Measurements from ENCODE around the gene GTF2A1.

The GTF2A1 gene

DNA sequence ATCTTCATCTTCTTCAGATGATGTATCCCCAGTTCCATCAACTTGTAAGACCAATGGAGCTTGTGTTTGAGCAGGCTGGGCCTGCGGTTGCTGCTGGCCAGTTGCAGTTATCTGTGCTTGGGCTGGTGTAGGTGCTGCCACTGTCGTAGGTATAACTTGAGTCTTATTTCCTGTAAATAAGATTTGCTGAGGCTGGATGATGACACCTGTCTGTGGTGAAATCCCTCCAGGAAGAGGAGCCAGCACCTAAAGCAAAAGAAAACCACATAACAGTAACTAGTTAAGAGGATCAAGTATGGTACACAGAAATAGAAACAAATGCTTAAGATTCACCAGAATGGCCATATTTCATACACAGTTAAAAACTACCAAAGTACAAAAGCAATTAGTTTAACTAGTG, 28.2 kb downstream of the GTF2A1 start:
- no peak overlapping the region for H3K4me3 ChIP-seq (ENCODE audit: control insufficient read depth, low read depth, low read length)
- TF ChIP-seq, protein P1, sequence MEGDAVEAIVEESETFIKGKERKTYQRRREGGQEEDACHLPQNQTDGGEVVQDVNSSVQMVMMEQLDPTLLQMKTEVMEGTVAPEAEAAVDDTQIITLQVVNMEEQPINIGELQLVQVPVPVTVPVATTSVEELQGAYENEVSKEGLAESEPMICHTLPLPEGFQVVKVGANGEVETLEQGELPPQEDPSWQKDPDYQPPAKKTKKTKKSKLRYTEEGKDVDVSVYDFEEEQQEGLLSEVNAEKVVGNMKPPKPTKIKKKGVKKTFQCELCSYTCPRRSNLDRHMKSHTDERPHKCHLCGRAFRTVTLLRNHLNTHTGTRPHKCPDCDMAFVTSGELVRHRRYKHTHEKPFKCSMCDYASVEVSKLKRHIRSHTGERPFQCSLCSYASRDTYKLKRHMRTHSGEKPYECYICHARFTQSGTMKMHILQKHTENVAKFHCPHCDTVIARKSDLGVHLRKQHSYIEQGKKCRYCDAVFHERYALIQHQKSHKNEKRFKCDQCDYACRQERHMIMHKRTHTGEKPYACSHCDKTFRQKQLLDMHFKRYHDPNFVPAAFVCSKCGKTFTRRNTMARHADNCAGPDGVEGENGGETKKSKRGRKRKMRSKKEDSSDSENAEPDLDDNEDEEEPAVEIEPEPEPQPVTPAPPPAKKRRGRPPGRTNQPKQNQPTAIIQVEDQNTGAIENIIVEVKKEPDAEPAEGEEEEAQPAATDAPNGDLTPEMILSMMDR (conservative IDR thresholded peaks at IDR 0.05; ENCODE audit: control insufficient read depth, insufficient read depth, low read depth, low read length) = no peak
- DNase-seq (ENCODE audit: low read depth) = no peak

DNA sequence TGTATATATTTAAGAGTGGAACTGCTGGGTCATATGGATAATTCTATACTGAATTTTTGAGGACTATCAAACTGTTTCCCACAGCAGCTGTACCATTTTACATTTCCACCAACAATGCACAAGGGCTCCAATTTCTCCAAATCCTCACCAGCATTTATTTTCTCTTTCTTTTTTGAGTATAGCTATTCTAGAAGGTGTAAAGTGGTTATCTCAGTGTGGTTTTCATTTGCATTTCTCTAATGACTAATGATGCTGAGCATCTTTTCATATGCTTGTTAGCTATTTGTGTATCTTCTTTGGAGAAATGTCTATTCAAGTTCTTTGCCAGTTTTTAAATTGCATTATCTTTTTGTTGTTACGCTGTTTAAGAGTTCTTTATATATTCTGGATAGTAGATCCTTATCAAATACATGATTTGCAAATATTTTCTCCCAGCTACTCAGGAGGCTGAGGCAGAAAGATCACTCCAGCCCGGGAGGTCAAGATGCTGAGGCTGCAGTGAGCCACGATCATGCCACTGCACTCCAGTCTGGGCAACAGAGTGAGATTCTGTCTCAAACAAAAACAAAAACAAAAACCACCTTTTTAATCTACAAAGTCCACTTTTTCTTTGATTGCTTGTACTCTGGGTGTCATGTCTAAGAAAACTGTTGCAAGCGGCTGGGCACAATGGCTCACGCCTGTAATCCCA, 32.8 kb downstream of the GTF2A1 start:
- no peak overlapping the region for H3K4me3 ChIP-seq (ENCODE audit: control insufficient read depth, low read depth, low read length)
- TF ChIP-seq, protein P1 (conservative IDR thresholded peaks at IDR 0.05; ENCODE audit: control insufficient read depth, insufficient read depth, low read depth, low read length) = no peak
- DNase-seq (ENCODE audit: low read depth) = no peak

DNA sequence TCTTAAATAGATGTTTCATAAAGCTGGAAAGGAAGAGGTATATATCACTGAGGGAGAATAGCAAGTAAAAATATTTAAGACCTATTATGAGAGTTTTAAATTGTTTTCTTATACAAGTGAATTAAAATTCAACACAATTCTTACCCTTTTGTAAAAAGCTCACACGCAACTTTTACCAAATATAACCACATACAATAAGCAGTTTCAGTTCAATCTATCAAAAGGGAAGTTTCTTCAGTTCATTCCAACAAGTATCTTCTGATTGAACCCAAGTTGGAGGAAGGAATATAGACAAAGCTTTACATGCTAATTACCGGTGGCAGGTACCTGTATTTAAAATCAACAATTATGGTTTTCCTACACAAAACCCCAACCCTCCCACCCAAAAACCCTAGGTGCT, 41.1 kb downstream of the GTF2A1 start:
- TF ChIP-seq, protein P1 (conservative IDR thresholded peaks at IDR 0.05; ENCODE audit: control insufficient read depth, insufficient read depth, low read depth, low read length) = no peak
- no peak overlapping the region for H3K4me3 ChIP-seq (ENCODE audit: control insufficient read depth, low read depth, low read length)
- no peak for DNase-seq (ENCODE audit: low read depth)

DNA sequence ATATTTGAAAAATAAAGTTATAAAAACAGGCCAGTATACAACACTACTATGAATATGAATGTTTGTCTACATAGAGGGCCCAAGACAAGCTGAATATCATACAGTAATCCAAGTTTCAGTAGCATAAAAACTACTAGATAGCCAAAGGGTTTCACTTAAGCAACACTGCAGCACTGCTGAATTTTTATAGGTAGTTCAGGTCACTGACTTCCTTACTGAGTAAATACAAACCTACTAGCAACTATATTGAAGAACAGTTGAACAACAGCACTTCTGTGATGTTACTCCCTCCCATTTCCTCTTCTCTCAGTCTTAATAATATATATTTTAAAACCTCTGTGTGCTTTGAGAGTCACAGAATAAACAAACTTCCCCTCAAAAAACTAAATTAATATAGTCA, 42.7 kb downstream of the GTF2A1 start:
- DNase-seq (ENCODE audit: low read depth) = no peak
- H3K4me3 ChIP-seq (ENCODE audit: control insufficient read depth, low read depth, low read length) = no peak overlapping the region
- TF ChIP-seq, protein P1 (conservative IDR thresholded peaks at IDR 0.05; ENCODE audit: control insufficient read depth, insufficient read depth, low read depth, low read length) = no peak

DNA sequence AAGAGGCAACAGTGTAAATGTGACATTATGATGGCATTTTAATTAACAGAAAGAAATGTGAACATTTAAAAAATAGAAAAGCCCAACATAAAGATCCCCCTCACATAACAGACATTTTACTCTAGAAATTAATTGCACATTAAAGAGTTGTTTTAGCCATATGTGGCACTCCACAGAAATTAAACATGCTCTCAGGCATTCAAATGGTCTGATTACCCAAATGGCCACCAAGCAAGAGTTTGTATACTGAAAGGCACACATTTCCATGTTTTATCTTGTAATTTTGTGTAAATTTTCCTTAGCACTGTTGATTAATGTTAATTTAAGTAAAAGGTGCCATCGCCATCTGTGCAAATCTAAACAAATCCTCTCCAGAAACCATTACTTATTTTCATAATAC, 43.5 kb downstream of the GTF2A1 start:
- TF ChIP-seq, protein P1 (conservative IDR thresholded peaks at IDR 0.05; ENCODE audit: control insufficient read depth, insufficient read depth, low read depth, low read length) = no peak
- no peak for DNase-seq (ENCODE audit: low read depth)
- no peak overlapping the region for H3K4me3 ChIP-seq (ENCODE audit: control insufficient read depth, low read depth, low read length)

DNA sequence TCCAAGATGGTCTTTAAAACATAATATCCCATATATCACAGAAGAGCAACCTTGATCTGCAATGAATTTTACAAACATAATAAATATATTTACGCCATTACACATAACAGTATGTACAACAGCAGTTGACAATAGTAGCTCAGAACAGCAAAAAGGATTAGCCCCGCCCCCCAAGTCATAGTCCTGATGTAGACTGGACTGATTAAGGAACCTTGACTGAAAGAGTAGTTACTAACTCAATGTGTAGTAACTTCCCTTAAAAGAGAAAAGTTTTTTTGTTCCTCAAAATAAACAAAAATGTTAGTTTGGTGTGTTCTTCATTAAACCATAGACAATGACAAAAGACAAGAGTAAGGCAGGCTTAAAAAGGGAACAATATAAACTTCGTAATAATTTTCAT, 44.5 kb downstream of the GTF2A1 start:
- TF ChIP-seq, protein P1 (conservative IDR thresholded peaks at IDR 0.05; ENCODE audit: control insufficient read depth, insufficient read depth, low read depth, low read length) = no peak
- no peak overlapping the region for H3K4me3 ChIP-seq (ENCODE audit: control insufficient read depth, low read depth, low read length)
- DNase-seq (ENCODE audit: low read depth) = no peak

DNA sequence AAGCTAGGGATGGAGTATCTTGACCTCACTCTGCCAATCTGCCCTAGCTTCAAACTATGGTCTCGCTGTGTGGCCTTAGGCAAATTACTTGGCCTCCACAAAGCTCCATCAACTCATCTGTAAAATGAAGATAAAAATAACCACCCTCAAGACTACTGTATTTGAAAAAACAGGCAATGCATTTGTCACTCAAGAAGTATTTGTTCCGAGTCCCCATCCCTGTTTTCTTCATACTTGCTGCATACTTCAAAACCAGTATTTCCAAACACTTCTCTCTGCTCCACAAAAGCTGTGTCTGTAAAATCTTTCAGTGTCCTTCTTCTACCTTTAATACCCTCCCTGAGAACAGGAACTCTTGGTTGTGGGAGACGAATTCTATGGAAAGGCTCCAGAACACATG, 47.9 kb downstream of the GTF2A1 start:
- TF ChIP-seq, protein P1 (conservative IDR thresholded peaks at IDR 0.05; ENCODE audit: control insufficient read depth, insufficient read depth, low read depth, low read length) = no peak
- no peak overlapping the region for H3K4me3 ChIP-seq (ENCODE audit: control insufficient read depth, low read depth, low read length)
- DNase-seq (ENCODE audit: low read depth) = no peak
